Measurements from ENCODE around the gene SPRED1.
"Not testable (repeated sequence)": the region's sequence is repeated elsewhere in the genome, so short reads cannot be mapped to it uniquely, and the experiment has no call there.

The SPRED1 gene

DNA sequence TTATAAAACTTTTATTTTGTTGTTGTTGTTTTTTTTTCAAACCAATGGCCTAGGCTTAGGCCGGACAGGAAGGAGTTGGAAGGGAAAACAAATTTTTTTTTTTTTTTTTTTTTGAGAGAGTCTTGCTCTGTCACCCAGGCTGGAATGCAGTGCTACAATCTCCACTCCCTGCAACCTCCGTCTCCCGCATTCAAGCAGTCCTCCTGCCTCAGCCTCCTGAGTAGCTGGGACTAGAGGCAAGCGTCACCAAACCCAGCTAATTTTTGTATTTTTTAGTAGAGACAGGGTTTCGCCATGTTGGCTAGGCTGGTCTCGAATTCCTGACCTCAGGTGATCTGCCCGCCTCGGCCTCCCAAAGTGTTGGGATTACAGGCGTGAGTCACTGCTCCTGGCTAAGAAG lies 15.6 kb upstream of the SPRED1 start:
- DNase-seq: not testable (repeated sequence)

DNA sequence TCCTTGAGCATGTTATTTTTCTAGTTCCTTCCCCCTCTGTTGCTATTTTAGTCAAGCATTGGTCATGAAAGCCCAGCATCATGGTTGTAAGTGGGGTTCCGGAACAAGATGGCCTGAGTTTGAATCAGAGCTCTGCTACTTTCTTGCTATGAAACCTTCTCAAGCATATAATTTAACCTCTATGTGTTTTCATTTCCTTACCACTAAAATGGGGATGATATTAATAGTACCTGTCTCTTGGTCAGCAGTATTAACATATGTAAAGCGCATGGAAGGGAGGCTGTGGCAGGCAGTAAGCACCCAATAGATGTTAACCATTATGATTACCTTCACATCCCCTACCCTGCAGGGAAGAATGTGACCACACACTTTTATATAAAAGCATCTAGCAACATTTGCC lies 14.3 kb upstream of the SPRED1 start:
- DNase-seq: no peak

DNA sequence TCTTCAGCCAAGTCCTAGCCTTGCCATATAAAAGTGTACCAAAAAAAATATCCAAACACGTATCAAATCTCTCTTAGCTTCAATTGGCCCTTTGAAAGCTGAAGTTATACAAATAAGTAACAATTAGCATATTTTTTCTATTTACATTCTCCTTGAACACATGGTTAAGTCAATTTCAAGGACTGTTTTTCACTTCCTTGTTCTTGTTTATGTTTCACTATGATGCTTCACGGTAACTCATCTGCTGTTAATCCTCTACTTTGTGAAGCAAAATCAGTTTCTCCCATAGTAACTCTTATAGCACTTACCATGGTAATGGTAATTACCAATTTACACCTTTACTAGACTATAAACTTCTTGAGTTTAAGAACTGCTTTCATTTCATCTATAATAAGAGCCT lies 10.6 kb upstream of the SPRED1 start:
- DNase-seq: no peak

DNA sequence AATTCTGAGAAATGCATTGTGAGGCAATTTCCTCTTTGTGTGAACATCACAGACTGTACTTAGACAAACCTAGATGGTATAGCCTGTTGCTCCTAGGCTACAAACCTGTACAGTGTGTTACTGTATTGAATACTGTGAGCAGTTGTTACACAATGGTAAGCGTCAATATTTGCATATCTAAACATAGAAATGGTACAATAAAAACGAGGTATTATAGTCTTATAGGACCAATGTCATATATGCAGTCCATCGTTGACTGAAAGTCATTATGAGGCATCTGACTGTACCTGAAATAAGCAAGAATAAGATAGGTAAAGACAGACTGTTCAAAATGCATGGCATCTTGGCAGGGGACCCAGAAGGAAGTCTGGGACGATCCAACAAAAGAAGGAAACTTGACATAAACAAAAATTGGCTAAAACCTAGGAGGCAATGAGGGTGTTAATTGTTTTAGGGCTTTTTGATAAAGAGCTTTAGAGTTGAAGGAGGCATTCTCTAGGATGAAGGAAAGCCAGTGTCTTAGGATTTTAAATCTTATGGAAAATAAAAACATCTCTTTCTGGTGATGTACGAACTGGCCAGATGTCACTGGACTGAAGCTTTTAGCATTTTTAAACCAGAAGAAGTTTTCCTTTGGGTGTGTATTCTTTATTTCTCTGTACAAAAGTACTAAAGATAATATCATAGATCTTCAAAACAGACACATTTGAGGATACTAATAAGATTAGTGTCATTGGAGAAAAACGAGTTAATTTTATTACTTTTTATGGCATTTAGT lies 9.2 kb upstream of the SPRED1 start:
- no peak for DNase-seq

DNA sequence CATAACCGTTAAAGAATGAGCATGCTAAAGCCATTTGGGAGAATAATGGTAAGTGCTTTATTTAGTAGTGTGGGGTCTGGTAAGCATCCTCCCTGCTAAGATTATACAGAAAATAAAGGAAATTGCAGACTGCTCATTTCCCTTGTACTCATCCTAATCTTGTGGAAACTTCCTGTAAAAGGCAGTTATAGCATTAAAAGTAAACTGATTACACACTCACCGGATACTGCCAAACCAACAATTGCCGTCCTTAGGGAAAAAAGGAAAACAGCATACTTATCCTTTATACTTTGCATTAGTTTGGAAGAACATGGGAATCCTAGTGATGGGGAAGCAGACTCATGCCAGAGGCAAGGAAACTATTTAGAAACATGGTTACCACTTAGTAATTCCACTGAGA lies 5.3 kb upstream of the SPRED1 start:
- no peak for DNase-seq

DNA sequence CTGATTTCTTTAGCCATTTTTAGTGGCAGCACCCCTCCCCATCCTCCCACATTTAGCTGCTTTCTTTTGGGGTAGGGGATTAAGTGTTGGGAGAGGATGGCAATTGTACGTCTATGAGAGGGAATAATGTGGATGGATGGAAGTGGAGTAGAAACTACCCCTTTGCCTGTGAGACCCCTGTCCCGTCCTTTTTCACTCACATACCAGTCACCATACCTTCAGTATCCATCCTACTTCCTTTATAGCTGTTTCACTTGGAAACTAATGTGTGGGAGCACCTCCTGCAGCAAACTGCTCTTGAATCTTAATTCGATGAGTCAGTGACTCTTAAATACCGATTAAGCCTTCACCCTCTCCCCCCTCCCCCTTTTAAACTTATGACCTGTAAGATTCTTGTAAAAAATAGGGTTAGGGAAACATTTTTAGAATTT lies 730 bp downstream of the SPRED1 start:
- DNase-seq: no peak

DNA sequence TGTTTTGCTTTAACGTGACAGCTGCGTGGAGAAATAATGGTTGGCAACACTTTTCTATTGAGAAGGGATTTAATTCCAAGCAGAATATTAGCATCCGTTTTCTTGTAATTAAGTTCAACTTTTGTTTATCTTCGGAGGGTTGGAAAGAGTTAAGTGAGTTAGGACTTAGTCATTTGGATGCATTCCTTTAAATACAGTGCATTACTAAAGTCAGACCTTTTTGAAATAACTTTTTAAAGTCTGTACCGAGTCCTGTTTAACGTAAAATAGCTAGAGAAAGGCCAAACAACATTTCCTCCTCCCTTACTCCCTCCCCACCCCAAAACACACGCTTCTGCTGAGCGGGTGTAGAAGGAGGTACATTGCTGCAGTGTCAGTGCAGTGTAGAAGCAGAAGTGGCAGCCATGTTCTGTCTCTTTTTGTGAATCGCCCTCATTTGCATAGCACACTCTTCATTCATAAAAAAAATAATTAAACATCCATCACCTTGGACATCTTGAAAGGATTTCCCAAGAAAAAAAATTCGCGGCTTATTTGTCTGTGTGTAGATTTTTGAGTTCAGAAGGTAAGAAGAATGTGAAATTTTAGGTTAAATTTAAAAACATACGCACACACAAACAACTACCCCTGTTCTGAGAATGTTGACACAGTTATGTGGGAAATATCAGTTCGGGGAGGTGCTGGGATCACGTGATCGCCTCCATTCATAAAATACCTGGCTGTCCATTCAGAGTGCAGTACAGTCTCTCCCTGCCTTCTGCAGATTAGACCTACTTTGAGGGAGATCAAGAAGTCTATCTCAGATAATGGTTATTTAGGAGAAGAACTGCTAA lies 1.6 kb downstream of the SPRED1 start:
- no peak for DNase-seq

DNA sequence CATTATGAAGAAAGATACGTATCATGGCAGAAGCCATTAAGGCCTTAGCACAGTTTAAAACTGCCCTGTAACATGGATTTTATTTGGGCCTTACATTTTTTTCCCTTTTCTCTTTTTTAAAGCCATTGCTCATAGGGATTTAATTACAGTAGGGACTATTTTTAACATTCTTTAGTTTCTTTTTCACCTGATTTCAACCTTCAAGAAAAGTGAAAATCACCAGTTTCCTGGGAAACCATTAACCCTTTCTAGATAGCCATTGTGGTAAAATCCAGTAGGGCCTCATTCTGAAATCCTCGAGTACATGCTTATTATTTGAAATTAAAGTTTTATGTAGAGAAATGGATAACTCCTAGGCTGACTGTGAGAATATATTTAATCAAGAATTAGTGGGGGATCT lies 3.1 kb downstream of the SPRED1 start:
- no peak for DNase-seq

DNA sequence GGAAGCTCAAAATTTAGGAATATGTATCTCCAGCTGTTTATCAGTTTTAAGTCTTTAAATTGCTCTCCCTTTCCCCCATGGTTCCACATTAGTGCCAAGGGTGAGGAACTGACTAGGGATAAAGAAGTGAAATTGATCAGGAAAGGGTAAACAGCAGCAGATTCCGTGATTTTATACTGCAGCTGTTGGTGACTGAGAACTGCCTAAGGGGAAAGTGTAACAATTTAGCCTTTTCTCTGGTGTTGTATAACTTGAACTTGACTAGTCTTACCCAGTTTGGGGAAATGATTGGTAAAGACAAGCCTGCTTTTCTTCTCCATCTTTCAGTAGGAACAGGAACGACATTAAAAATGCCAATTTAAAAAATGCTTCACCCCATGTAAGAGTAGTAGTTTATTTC lies 5.0 kb downstream of the SPRED1 start:
- no peak for DNase-seq

DNA sequence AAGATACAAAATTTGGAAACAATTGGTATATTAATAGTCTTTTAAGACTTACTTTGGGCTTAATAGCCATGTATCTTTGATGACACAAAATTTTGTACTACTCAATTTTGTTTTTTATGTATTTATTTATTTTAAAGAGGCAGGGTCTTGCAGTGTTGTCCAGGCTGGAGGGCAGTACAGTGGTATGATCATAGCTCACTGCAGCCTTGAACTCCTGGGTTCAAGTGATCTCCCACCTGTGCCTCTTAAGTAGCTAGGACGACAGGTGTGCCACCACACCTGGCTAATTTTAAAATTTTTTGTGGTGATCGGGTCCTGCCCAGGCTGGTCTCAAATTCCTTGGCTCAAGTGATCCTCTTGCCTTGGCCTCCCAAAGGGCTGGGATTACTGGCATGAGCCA lies 6.5 kb downstream of the SPRED1 start:
- DNase-seq: no peak

DNA sequence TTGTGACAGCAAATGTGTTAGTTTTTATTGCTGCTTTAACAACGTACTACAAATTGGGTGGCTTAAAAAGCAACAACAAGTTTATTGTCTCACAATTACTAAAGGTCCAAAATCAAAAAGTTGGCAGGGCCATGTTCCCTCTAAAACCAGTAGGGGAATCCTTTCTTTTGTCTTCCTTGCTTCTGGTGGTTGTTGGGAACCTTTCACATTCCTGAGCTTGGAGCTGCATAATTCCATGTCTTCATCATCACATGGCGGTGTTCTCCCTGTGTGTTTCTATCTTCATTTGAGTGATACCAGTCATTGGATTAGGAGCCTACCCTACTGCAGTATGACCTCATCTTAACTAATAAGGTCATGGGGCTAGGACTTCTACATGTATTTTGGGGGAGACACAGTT lies 7.4 kb downstream of the SPRED1 start:
- no peak for DNase-seq

DNA sequence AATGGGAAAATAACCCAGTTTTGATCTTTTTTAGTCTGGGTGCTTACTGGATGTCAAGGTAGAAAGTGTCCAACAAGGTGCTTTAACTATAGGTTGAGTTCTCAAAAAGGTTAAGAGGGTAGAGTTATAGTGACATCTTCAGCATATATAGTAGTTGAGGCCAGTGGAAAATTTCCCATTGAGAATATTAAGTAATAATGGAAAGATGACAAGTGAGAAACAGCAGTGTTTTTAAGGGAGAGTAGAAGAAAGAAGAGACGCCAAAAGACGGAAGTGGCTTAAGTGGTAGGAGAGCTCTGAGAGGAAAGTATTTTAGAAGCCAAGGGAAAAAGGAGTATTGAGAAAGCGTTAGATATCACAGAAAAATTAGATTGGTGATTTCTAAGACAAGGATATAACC lies 10.6 kb downstream of the SPRED1 start:
- no peak for DNase-seq

DNA sequence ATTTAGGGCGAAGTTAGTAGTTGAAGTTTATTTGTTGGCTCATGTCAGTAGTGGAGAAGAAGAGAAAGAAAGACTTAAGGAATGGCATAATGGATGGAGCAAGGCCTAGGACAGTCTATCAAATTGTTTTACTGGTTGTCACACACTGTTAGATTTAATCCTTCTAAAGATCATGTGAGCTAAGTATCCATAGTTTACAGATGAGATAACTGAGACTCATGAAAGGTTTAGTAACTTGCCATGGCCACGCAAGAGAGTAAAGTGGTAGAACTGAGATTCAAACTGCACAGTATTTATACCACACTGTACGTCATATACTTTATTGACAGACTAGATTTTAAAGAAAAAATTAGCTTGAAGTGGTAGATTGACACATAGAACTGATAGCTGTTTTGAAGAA lies 11.4 kb downstream of the SPRED1 start:
- DNase-seq: no peak

DNA sequence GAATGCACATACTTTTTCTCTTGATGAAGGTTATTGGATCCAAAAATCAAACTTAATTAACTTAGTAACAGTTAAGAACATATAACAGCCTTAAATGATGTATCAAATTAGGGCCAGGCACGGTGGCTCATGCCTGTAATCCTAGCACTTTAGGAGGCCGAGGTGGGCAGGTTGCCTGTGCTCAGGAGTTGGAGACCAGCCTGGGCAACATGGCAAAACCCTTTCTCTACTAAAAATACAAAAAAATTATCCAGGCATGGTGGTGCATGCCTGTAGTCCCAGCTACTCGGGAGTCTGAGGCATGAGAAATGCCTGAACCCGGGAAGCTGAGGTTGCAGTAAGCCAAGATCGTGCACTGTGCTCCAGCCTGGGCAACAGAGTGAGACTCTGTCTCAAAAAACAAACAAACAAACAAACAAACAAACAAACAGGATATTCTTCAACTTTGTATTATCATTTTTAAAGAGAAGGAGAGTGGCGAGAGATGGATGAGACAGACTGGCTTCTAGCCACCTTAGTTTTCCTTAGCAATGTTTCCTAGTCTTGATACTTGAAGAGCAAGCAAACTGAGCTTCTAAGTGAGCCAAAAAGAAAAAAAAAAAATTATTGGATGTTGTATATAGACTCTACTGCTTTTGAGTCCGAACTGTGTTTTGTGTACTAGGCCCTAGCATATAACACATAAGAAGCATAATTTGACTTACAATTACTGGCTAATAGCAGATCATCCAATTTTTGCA lies 13.8 kb downstream of the SPRED1 start:
- DNase-seq: no peak

DNA sequence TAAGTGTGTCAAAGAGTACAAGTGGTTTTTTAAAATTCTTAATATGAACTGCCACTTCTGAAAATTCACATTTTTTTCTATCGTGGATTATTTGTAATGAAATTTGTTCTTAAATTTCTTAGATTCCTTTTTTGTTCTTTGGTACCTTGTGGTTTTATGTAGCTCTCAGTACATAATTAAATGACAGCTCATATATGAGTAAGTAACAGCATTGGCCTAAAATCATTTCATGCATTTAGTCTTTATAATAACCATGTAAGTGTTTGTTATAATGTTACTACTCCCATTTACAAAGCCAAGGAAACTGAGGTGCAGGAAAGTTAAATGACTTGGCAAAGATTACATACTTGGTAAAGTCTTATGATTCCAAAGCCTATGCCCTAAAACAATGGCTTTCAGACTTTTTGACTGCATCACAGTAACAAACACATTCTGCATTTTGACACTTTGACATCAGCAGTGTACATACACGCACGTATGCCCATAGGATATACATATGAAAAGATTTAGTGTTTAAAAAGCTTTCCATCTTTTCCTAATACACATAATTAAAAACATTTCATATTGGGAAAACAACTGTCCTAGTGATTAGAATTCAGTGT lies 14.9 kb downstream of the SPRED1 start:
- DNase-seq: no peak

DNA sequence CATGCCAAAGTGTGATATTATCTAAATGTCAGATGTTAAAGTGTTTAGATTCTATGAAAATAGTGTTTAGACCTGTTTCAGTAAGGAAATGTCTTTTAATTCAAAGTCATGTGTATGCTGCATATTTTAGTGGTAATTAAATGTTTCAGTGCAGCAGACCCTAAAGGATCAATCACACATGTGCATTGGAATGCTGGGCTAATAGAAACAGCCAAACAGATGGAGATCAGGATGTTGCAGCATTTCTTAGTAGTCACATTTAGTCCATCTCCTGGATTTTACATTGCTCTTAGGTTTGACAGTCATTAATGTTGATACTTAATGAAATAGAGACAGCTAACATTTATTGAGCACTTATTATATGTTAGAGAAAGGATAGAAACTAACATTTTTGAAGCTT lies 18.5 kb downstream of the SPRED1 start:
- no peak for DNase-seq

DNA sequence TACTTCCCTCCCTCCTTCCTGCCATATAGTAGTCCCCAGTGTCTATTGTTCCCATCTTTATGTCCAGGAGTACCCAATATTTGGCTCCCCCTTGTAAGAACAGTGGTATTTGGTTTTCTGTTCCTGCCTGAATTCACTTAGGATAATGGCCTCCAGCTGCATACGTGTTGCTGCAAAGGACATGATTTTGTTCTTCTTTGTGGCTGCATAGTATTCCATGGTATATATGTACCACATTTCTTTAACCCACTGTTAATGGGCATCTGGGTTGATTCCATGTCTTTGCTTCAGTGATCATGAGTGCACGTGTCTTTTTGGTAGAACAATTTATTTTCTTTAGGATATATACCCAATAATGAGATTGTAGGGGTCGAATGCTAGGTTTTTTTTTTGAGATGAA lies 19.3 kb downstream of the SPRED1 start:
- DNase-seq: no peak

DNA sequence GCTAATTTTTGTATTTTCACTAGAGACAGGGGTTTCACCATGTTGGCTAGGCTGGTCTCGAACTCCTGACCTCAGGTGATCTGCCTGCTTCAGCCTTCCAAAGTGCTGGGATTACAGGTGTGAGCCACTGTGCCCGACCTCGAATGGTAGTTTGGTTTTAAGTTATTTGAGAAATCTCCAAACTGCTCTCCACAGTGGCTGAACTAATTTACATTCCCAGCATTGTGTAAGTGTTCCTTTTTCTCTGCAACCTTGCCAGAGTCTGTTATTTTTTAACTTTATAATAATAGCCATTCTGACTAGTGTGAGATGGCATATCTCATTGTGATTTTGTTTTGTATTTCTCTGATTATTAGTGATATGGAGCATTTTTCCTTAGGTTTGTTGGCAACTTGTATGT lies 19.8 kb downstream of the SPRED1 start:
- not testable (repeated sequence) for DNase-seq

DNA sequence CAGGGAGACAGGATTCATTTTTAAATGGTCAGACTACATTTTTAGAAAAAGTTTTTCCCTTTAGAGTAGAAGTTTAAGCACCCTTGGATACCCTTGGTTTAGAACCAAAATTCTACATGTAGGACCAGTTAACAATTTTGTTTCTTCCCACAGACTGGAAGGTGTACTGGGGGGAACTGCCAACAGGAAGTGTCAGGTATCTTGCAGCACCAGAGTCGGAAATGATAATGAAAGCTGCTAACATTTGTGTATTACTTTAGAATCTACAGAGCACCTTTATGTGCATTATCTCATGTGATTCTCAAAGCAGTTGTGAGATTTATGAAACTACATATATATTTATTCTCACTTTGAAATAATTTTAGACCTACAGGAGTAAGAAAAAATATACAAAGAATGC lies 21.5 kb downstream of the SPRED1 start:
- DNase-seq: no peak

DNA sequence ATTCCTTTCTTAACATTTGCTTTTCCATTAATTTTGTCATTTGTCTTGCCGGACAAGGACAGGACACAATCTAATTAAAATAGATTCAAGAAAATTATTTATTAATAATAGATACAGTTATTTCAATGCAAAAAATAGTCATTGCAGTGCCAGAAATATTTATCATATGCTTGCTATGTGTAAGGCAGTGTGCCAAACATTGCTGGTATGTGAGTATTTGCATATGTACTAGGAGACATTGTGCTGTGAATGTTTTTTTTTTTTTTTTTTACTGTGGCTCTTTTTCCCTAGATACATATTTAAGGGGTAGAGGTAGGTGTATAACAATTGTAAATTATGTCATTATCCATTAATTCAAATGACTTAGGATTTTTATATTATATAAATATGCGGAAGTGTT lies 23.3 kb downstream of the SPRED1 start:
- no peak for DNase-seq

DNA sequence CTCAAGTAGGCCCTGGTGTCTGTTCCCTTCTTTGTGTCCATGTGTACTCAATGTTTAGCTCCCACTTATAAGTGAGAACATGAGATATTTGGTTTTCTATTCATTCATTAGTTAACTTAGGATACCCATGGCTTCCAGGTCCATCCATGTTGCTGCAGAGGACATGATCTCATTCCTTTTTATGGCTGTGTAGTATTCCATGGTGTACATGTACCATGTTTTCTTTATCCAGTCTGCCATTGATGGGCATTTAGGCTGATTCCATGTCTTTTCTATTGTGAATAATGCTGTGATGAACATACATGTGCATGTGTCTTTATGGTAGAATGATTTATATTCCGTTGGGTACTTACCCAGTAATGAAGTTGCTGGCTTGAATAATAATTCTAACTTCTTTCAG lies 24.6 kb downstream of the SPRED1 start:
- not testable (repeated sequence) for DNase-seq

DNA sequence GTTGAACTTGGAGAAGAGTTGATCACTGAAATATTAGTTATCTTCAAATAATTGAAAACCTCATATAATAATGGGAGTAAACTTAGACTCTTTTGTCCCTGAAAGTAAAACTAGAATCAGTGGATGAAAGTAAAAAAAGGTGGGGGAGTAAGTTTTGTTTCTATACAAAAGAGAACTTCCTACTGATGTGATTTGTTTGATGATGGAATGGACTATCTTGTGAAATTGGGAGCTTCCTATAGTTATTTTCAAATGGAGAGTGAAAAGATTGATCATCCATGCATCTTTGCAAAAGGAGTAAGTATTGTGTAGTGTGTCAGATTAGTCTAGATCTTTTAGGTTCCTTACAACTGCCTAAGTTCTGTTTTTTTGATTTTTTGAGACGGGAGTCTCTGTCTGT lies 28.4 kb downstream of the SPRED1 start:
- no peak for DNase-seq

DNA sequence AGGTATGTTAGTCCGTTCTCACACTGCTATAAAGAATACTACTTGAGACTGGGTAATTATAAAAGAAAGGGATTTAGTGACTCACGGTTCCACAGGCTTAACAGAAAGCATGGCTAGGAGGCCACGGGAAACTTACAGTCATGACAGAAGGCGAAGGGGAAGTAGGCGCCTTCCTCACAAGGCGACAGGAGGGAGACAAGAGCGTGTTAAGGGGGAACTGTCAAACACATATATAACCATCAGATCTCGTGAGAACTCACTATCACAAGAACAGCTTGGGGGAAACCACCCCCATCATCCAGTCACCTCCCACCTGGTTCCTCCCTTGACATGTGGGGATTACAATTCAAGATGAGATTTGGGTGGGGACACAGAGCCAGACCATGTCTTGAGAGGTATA lies 30.4 kb downstream of the SPRED1 start:
- DNase-seq: no peak
